HL-60 (cell line): Measurements from ENCODE around the gene DDOST.
A peak's percentile ranks its signal among the peaks of the same experiment; 100 is the strongest.

Experiments used
- DNase-seq, 2 experiments: peaks; one replicate each; pipeline ENCODE4 v3.0.0-alpha.2; 2010 to 2020; ENCODE audit warnings: low read depth in 1 of 2, low spot score in 1 of 2
- H3K27ac ChIP-seq: fragments of 250-450 bp; sonication (Bioruptor Pico); replicated peaks from 2 replicates; pipeline ENCODE4 v1.5.1; 2020; ENCODE audit warnings: mild to moderate bottlenecking, moderate library complexity
- H3K27me3 ChIP-seq: fragments of 250-450 bp; sonication (Bioruptor Pico); 2 replicates; pipeline ENCODE4 v1.5.1; 2021; ENCODE audit warnings: mild to moderate bottlenecking, moderate library complexity; ENCODE audit not compliant: insufficient read depth, poor library complexity, severe bottlenecking
- H3K4me3 ChIP-seq: replicated peaks from 2 replicates; pipeline ENCODE4 v1.5.1; 2011; ENCODE audit warnings: mild to moderate bottlenecking, control low read depth, low read length; ENCODE audit not compliant: insufficient read depth
- CTCF ChIP-seq: IDR thresholded peaks from one replicate; pipeline ENCODE4 v1.5.1; 2011; ENCODE audit warnings: low read length, control low read depth, inconsistent platforms; ENCODE audit not compliant: insufficient read depth
- GABPA ChIP-seq: IDR thresholded peaks from 2 replicates; pipeline ENCODE4 v1.6.1; 2012; ENCODE audit warnings: low read depth
- POLR2AphosphoS5 ChIP-seq: IDR thresholded peaks from 2 replicates; pipeline ENCODE4 v1.6.1; 2012; ENCODE audit warnings: low read depth
- REST ChIP-seq: IDR thresholded peaks from 2 replicates; pipeline ENCODE4 v1.6.1; 2012; ENCODE audit warnings: low read depth; ENCODE audit not compliant: insufficient replicate concordance
- SPI1 ChIP-seq: IDR thresholded peaks from 2 replicates; pipeline ENCODE4 v1.6.1; 2012; ENCODE audit warnings: low read depth, mild to moderate bottlenecking, borderline replicate concordance
- long read RNA-seq: library from polyadenylated mRNA; unstranded; transcript quantifications from one replicate; pipeline ENCODE4 v2.0.0, GENCODE V29; 2020

DDOST gene
- long read RNA-seq, transcript DDOST-202 (11 exons, 2,126 nt) = major isoform, 3,351 of 3,436 reads
- long read RNA-seq, partial matches to known transcripts = 18 of 3,436 reads
- long read RNA-seq, other reads (novel, unspliced or antisense) = 67 of 3,436 reads

GRCh38 chr1:20661207-20662109 lies at the start of gene DDOST:
Gene DDOST, minus strand, starts transcription at chr1:20661369. Its CDS starts 19 bp downstream, at chr1:20661350.
- H3K4me3 ChIP-seq = peak within 1 kb of the TSS; percentile 82
- H3K27ac ChIP-seq = peak within 1 kb of the TSS; percentile 73
- no peaks in the 10 kb centered on the region for H3K27me3 ChIP-seq
- DNase-seq = peak; percentile 98 to 99
- TF ChIP-seq GABPA = peak; percentile 93
- no peak for TF ChIP-seq CTCF
- peak; percentile 33 for TF ChIP-seq POLR2AphosphoS5
- TF ChIP-seq SPI1 = peak; percentile 33; the same call in 1 of the 2 replicates
- TF ChIP-seq REST = no peak

GRCh38 chr1:20710469-20711284 lies 49.5 kb upstream of the DDOST start:
- DNase-seq = no peak

More at GRCh38 chr1:20710469-20711284, 49.5 kb upstream of the DDOST start:
- no peak for TF ChIP-seq POLR2AphosphoS5
- no peak for TF ChIP-seq GABPA
- no peak for TF ChIP-seq SPI1
- TF ChIP-seq REST = no peak
- TF ChIP-seq CTCF = no peak
- Histone ChIP-seq H3K4me3 (no peak overlapping the region), H3K27ac (no peak overlapping the region), H3K27me3 (no peaks in the 10 kb centered on the region)
